Renal pelvis (tissue), 4 donors: ENCODE results near the gene FBXW11. TPM values are rescaled to one million over a fixed set of nuclear protein-coding genes. Genes with fewer than 3 reads are reported as not detected.
"Not testable (repeated sequence)": the region's sequence is repeated elsewhere in the genome, so short reads cannot be mapped to it uniquely, and the experiment has no call there.

Experiments used
- DNase-seq: peaks from one replicate; pipeline ENCODE4 v3.0.0-alpha.2; 2013
- polyA plus RNA-seq, 3 donors: library from polyadenylated mRNA; unstranded; fragments of 120-200 nt; gene quantifications; one replicate each; pipeline ENCODE4 v1.2.1, GENCODE V29; 2013; ENCODE audit not compliant: insufficient read length in 3 of 3

The FBXW11 gene
- polyA plus RNA-seq, 3 donors: 51.9 to 55.2 (median 52.0) TPM

DNA sequence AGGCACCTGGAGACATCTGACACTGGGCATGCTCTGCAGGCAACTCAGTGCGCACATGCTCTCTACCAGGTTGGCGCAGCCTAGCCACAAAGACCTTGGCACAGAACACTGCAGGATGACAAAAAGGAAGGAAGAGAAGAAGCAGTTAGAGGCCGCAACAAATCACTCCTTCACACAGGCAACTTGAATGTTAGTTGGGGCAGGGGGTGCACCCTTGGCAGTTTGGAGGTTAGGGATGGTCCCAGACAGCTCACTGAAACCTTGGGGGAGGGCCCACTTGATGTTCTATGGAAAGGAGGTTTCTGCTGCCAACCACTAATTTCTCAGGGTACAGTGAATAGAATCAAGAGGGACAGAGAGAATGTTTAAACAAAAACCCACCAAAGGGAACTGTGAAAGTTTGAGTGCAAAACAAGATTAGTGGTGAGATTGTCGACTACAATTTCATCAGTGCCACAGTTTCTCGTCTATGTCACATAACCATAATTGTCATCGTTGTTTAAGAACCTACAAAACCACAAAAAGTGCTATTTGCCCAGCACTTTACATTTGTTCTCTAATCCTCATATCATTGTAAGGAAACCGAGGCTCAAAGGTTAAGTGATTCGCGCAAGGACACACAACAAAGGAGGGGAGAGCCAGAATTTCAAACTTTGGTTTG, 48.7 kb downstream of the FBXW11 start:
- DNase-seq: no peak

DNA sequence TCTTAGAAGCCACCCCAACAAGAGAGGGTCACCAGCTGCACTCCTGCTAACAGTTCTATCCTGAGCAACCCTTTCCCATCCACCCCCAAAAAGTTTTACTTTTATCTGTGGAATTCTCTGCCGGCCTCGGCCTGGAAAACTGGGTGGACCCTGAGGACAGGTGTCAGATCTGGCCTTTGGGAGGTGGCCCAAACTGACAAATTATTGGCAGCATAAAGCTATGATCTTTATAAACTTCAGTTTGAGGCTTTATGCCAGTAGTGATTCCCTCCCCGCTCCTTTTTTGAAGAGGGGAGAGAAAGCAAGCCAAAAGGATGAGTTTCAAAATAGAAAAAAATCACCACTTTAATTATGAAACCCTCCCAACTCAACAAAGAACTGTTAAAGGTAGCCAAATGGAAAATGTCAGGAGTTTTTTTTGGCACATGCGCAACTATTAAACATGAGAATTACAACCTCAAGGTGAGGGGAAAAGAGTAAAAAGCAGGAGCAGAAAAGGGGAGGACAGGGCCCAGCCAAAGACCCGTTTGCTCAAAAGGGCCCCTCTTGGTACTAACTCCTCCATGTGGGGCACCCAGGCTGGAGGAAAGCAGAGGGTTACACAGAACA, 49.4 kb downstream of the FBXW11 start:
- DNase-seq: no peak

DNA sequence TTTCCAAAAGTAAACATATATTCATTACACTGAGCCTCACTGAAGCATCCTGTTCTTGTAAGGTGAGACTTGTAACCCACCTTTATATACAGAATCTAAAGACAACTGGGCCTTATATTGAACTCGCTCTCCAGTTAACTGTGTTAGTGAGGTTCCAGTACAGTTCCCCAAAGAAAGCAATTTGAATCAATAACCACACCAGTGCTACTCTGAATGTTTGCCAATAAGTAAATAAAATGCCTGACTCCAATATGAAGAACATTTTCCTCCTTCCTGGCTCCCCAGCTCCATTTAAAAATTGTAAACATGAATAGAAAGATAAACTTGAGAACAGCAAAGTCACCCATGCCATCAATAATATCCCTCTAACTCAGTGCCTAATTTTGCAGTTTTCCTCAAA, 50.1 kb downstream of the FBXW11 start:
- no peak for DNase-seq

DNA sequence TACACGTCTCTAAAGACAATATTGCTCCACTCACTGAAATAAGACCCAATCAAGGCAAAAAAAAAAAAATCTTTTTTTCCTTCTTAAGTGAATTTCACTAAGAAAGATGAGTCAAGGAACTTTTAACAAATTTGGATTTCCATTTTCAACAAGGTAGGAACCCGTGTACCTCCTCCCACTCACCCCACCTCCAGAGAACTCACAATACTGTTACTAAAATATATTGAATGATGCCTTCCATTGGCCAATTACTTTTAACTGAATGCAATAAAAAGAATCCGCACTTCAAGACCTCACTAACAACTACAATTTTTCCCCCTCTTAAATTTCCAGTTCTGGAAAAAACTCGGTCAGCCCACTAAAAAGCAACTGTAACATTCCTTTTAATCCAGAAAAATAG, 50.7 kb downstream of the FBXW11 start:
- no peak for DNase-seq

DNA sequence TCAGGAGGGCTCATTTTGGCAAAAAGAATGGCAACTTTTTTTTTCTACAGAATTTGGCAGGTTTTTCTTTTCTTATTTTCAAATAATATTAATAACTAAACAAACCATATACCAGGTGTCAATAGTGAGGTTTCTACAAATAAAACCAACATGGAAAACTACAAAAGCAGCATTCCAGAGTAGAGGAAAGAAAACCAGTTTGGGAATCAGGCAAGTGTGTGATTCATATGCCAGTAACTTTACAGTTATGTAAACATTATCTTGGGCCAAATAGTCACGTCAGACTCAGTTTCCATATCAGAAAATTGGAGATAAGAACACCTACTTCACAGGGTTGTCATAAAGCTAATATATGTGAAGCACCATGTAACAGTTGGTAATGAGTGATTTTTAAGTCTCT, 51.7 kb downstream of the FBXW11 start:
- DNase-seq: no peak

DNA sequence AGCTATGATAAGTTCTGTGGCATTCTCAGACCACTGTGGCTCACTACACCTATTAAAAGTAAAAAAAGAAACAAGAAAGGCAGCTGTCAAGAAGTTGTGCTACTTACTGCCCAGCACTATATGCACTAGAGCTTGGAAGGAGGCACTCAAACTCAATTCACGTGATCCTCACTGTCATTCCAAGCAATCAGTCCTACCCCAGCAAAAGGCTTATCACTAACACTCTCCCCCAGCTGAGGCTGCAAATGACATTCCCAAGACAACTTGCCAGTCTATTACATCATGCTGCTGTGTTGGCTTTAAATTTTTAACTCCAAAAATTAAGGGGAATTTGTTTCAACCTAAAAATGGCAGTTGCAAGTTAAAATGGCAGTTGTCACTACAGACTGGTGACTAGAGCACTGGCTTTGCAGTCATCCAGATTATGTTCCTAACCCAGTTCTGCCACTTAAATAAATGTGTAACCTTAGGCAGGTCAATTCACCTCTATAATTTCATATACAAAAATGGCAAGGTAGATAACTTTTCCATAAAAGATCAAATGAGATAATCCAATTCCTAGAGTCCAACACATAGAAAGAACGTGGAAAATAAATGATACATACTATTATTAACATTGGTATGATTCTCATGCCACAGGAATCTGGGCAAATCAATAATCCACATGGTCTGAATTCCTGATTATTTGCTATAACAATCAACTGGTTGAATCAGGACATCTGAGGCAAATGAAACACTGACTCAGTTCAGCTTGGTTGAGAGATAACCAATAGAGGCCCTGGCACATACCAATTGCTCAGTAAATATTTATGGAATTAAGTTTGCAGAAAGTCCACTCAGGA, 52.4 kb downstream of the FBXW11 start:
- DNase-seq: no peak

DNA sequence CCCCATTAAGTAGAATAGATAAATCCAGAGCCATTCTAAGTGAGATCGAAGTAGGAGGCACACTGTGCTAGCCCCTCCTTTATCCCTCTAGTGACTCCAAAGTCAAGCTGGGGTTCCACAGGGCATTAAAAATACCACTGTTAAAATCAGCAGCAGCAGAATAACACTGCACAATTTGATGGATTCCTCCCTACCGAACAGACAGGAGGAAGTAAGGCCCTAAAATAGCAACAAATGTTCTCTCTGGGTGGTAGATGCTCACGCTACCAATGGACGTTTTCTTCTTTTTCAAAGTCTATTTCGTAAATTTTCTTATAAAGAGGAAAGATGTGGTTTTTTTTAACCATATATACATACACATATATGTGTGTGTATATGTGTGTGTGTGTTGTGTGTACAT, 54.4 kb downstream of the FBXW11 start:
- no peak for DNase-seq

DNA sequence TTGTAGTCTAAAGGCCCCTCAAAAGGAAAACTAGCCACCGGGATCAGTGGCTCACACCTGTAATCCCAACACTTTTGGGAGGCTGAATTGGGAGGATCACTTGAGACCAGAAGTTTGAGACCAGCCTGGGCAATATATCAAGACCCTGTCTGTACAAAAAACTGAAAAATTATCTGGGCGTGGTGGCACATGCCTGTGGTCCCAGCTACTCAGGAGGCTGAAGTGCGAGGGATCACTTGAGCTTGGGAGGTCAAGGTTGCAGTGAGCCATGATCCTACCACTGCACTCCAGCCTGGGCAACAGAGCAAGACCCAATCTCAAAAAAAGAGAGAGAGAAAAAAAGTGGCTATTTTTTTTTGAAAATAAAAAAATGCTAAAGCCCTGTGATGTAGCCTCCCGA, 55.2 kb downstream of the FBXW11 start:
- no peak for DNase-seq

DNA sequence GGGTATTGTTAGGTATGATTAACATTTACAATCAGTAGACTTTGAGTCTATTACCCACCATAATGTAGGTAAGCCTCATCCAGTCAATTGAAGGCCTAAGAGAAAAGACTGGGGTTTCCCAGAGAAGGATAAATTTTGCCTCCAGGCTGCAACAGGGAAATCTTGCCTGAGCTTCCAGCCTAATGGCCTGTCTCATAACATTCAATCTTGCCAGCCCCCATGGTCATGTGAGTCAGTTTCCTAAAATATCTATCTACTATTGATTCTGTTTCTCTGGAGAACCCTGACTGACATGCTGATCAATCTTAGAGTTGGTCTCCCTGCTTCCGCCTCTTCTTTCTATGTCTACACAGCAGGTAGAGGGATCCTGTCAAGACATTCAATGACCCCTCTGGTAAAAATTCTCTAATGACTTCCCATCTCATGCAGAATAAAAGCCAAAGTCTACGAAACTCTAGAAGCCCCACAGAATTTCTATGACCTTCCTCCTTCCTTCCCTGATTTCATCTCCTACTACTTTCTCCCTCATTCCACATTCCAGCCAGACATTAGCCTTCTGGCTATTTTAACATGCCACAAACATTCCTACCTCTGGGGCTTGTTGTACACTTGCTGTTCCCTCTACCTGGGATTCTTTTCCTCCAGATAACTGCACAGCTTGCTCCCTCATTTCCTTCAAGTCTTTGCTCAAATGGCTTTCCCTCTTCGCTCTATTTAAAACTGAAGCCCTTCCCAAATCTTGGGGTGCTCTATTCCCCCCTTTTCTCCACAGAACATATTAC, 60.2 kb downstream of the FBXW11 start:
- DNase-seq: no peak

DNA sequence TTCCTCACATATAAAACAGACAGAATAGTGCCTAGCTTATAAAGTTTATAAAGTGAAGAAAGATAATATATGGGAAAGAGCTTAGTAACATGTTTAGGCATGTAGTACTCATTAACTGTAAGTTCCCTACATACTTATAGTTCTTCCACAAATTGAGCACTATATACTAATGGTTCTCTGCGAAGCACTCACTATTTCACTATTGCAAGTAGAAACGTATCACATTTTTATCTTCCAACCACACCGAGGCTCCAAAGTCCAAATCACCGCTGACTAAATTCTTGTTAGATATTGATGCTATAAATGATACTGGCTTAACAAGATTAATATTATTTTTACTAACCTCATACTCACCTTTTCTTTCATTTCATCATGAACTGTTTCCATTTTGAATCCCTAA, 61.0 kb downstream of the FBXW11 start:
- DNase-seq: no peak

DNA sequence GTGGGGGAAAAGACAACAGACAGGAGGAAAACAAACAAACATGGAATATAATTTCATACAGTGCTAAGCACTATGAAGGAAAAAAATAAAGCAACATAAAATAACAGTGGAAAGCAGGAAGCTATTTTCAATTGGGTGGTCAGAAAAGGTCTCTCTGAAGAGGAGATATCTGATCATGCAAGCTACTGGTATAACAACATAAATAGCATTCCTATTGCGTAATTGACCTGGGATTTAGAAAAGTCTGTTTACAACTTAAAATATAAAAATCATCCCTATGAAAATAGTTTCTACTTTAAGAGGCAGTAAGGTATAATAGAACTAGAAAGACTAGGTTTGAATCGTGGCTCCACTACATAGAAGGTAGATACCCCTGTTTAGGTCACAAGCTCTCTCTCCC, 61.4 kb downstream of the FBXW11 start:
- DNase-seq: no peak

DNA sequence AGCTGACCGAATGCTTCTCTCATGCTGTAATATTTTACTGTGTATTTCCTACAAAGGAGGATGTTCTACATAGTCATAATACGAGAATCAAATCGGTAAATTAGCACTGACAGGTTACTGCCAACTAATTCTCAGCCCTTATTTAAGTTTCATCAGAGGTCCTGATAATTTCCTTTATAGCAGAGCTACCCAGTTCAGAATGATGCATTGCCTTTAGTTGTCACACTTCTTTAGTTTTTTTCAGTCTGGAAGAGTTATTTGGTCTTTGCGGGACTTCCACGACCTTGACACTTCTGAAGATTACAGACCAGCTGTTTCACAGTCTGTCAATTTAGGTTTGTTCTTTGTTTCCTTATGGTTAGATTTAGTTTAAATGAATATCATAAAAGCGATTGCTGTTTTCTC, 64.3 kb downstream of the FBXW11 start:
- DNase-seq: not testable (repeated sequence)

DNA sequence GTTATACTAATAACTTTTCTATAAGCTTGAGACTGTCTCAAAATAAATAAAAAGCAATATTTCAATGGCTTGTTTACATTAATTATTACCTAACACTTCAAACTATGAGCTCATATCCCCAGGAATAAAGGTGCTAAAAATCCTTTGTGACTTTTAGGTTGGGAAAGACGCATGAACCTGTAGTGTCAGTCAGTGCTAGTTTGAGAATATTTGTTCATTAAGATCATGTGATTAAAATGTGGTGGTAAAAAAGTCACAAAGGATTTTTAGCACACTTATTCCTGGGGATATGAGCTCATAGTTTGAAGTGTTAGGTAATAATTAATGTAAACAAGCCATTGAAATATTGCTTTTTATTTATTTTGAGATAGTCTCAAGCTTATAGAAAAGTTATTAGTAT, 64.8 kb downstream of the FBXW11 start:
- DNase-seq: not testable (repeated sequence)

DNA sequence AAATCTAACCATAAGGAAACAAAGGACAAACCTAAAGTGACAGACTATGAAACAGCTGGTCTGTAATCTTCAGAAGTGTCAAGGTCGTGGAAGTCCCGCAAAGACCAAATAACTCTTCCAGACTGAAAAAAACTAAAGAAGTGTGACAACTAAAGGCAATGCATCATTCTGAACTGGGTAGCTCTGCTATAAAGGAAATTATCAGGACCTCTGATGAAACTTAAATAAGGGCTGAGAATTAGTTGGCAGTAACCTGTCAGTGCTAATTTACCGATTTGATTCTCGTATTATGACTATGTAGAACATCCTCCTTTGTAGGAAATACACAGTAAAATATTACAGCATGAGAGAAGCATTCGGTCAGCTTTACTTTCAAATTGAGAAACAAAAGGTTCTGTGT, 65.2 kb downstream of the FBXW11 start:
- DNase-seq: not testable (repeated sequence)

DNA sequence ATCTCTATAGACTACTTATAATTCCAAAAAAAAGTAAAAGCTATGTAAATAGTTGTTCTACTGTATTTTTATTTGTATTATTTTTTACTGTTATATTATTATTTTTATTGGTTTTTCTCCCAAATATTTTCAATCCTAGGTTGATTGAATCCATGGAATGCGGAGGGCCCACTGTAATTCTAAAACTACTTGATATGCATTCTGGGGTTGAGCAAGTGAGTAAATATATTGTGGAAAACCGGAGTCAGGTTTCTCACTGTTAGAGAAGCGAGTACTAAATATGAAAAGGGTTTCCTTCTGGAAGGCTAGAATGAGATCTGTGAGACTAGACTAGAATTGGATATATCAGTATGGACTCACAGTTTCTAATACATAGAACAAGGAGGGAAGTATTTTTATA, 66.5 kb downstream of the FBXW11 start:
- peak; percentile 29 for DNase-seq

DNA sequence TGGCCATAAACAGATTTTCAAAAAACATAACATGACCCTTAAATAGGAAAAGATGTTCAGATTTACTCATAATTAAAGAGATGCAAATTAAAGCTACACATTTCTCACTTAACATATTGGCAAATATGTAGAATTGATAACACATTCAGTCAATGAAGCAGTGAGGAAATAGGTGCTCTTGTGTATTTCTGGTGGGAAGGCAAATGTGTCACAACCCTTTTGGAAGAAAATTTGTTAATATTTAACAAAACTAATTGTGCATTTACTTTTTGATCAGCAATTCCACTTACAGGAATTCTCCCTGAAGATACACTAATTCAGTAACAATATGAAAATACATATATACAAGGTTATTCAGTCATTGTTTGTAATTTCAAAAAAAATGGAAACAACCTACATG, 68.1 kb downstream of the FBXW11 start:
- no peak for DNase-seq

DNA sequence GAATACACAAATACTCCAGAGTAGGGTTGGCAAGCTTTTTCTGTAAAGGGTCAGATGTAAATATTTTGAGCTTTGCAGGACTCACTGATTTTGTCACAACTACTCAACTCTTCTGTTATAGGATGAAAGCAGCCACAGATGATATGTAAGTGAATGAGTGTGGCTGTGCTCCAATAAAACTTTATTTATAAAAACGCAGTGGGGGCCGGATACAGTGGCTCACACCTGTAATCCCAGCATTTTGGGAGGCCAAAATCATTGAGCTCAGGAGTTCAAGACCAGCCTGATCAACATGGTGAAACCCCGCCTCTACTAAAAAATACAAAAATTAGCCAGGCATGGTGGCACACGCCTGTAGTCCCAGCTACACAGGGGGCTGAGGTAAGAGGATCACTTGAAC, 69.1 kb downstream of the FBXW11 start:
- no peak for DNase-seq

DNA sequence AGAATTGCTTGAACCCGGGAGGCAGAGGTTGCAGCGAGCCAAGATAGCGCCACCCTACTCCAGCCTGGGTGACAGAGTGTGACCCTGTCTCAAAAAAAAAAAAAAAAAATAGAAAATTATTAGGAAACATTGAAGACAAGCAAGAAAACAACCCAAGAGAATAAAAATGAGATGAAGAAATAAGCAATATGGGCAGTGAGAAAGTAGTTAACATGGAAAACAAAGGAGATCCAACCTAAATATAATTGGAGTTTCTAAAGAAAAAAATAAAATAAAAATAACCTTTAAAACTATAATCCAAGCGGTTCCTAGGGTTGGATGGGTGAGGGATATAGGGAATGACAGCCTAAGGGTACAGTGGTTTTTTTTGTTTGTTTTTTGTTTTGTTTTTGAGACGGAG, 71.9 kb downstream of the FBXW11 start:
- DNase-seq: no peak

DNA sequence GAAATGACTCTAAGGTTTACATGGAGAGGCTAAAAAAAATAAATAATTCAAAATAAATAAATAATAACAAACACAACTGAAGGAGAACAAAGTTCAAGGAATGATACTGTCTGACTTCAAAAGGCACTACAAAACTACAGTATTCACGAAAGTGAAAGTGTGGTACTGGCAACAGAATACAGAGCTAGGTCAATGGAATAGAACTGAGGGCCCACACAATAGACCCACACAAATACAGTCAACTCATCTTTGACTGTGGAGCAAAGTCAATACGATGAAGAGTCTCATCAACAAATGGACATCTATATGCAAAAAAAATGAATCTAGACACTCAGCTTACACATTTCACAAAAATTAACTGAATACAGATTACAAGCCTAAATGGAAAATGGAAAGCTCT, 75.3 kb downstream of the FBXW11 start:
- DNase-seq: no peak

DNA sequence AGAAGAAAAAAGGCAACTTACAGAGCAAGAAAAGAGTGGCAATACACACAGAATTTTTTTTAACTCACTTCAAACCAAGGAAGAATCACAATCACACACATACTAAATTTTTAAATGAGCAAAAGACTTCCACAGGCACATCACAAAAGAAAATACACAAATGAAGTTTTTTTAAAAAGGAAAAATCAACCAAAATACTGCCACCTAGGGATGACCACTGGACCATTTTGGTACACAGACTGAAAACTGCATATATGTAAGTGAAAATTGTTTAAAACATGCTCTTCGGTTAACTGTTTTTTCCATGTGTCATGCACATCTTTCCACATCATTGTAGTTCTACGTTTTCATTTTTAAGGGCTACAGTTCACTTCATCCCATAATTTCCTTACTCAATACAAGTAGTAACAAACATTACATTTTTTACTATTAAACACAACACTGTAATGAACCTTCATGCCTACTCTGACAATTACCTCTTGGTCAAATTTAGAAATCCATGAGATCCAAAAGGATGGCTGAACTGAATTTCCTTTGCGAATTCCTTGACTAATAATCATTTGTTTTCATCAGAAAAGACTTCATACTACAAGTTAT, 79.0 kb downstream of the FBXW11 start:
- no peak for DNase-seq

DNA sequence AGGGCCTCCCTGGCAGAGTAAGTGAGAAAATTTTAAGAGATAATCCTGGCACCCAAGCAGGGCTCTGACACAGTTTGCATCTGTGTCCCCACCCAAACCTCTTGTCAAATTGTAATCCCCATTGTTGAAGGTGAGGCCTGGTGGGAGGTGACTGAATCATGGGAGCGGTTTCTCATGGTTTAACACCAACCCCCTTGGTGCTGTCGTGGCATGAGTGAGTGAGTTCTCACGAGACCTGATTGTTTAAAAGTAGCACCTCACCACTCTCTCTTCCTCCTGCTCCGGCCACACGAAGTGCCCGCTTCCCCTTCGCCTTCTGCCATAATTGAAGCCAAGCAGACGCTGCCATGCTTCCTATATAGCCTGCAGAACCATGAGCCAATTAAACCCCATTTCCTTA, 80.1 kb downstream of the FBXW11 start:
- no peak for DNase-seq
